Measurements from ENCODE around the gene CHD5. TPM values are rescaled to one million over a fixed set of nuclear protein-coding genes. Genes with fewer than 3 reads are reported as not detected.
A peak's percentile ranks its signal among the peaks of the same experiment; 100 is the strongest.

Gene CHD5
- total and polyA plus RNA-seq, 4 donors: 0.10 to 0.55 (median 0.31) TPM

DNA sequence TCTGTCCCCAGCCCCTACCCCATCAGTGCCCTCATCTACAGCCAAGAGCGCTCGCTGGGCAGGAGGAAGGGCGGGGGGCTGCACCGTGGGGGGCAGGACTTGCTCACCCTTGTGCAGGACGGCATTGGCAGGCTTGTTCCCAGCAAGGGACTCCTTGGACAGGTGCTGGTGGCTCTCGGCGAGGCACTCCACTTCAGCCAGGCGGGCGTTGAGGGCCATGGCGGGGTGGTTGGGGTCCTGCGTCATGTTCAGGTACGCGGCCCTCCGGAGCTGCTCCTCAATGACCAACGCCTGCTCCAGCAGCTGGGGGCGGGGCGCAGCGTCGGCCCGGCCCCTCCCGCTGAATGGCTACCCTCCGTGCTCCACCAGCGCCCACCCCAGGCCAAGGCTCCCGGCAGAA lies 70.4 kb downstream of the CHD5 start:
- WGBS, 2 donors: 75 to 80% methylated on average over 21 to 24 of the region's 24 CpGs
- ATAC-seq (ENCODE audit: insufficient read depth, low FRiP score) (no peak), DNase-seq (no peak)
- H3K9ac ChIP-seq (ENCODE audit: insufficient read depth in 1 of 2, low read length in 2 of 2): no peak overlapping the region
- H3K4me3 ChIP-seq: no peak overlapping the region
- TF ChIP-seq, protein P1, sequence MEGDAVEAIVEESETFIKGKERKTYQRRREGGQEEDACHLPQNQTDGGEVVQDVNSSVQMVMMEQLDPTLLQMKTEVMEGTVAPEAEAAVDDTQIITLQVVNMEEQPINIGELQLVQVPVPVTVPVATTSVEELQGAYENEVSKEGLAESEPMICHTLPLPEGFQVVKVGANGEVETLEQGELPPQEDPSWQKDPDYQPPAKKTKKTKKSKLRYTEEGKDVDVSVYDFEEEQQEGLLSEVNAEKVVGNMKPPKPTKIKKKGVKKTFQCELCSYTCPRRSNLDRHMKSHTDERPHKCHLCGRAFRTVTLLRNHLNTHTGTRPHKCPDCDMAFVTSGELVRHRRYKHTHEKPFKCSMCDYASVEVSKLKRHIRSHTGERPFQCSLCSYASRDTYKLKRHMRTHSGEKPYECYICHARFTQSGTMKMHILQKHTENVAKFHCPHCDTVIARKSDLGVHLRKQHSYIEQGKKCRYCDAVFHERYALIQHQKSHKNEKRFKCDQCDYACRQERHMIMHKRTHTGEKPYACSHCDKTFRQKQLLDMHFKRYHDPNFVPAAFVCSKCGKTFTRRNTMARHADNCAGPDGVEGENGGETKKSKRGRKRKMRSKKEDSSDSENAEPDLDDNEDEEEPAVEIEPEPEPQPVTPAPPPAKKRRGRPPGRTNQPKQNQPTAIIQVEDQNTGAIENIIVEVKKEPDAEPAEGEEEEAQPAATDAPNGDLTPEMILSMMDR (IDR thresholded peaks at IDR 0.05; ENCODE audit: control extremely low read depth, extremely low read depth): no peak
- peaks cover 0 to 5% (median 0%) of the 10 kb centered on the region in 3 donors for H3K27me3 ChIP-seq (ENCODE audit: control insufficient read depth in 3 of 3, insufficient read depth in 3 of 3, low read length in 2 of 3)
- H3K36me3 ChIP-seq (ENCODE audit: control insufficient read depth in 4 of 4, insufficient read depth in 4 of 4, low read length in 4 of 4): no peaks in the 10 kb centered on the region
- H3K9me3 ChIP-seq (ENCODE audit: control insufficient read depth in 4 of 4, insufficient read depth in 3 of 4, low read length in 3 of 4): no peaks in the 10 kb centered on the region
- H3K4me1 ChIP-seq (ENCODE audit: control insufficient read depth in 5 of 5, insufficient read depth in 5 of 5, low read length in 5 of 5): no peaks in the 10 kb centered on the region
- no peak overlapping the region for H3K27ac ChIP-seq (ENCODE audit: low read depth in 1 of 2, low read length in 1 of 2)

DNA sequence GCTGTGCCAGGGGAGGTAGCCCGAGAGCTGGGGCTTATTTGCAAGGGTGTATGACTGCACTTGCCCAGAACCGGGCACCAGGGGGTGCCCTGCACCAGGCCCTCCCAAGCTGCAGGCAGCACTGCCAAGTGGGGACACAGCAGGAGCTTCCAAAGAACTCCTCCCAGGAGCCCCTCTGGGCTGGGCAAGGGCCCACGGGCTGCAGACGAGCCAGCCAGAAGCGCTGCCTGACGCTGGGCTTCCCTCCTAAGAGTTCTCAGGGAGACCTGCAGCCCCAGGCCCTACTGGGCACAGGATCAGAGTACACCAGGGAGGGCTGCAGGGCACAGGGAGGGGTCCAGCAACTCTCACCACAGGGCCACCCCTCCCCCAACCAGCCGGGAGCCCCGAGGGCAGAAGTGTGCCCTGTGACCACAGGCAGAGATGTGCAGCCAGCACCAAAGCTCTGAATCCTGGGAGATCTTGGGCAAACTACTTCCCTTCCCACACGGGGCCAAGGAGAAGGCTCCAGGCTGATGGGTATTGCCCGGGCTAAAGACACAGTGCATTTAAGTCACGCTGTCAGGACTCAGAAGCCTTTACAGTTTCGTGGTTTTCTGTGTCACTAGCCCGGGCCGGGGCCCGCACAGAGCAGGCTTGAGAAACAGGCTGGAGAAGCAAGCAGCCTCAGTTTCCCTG lies 71.0 kb downstream of the CHD5 start:
- DNase-seq (peak in 1 of 3 donors; percentile 18), ATAC-seq (ENCODE audit: insufficient read depth, low FRiP score) (no peak)
- H3K27ac ChIP-seq (ENCODE audit: low read depth in 1 of 2, low read length in 1 of 2): no peak overlapping the region
- 39 to 44% methylated on average over 15 of the region's 15 CpGs for WGBS, 2 donors
- peaks cover 0 to 6% (median 0%) of the 10 kb centered on the region in 3 donors for H3K27me3 ChIP-seq (ENCODE audit: control insufficient read depth in 3 of 3, insufficient read depth in 3 of 3, low read length in 2 of 3)
- TF ChIP-seq, protein P1 (IDR thresholded peaks at IDR 0.05; ENCODE audit: control extremely low read depth, extremely low read depth): no peak
- H3K4me3 ChIP-seq: no peak overlapping the region
- H3K4me1 ChIP-seq (ENCODE audit: control insufficient read depth in 5 of 5, insufficient read depth in 5 of 5, low read length in 5 of 5): no peaks in the 10 kb centered on the region
- no peak overlapping the region for H3K9ac ChIP-seq (ENCODE audit: insufficient read depth in 1 of 2, low read length in 2 of 2)
- H3K36me3 ChIP-seq (ENCODE audit: control insufficient read depth in 4 of 4, insufficient read depth in 4 of 4, low read length in 4 of 4): no peaks in the 10 kb centered on the region
- no peaks in the 10 kb centered on the region for H3K9me3 ChIP-seq (ENCODE audit: control insufficient read depth in 4 of 4, insufficient read depth in 3 of 4, low read length in 3 of 4)

DNA sequence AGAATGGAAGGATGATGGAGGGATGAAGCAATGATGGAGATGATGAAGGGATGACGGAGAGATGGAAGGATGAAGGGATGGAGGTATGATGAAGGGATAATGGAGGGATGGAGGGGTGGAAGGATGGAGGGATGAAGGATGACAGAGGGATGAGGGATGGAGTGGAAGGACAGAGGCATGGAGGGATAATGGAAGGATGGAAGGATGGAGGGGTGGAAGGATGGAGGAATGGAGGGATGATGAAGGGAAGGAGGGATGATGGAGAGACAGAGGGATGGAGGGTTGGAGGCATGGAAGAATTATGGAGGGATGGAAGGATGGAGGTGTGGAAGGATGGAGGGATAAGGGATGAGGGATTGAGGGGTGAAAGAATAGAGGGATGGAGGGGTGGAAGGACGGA lies 71.6 kb downstream of the CHD5 start:
- ATAC-seq (ENCODE audit: insufficient read depth, low FRiP score) (no peak), DNase-seq (no peak)
- no peak overlapping the region for H3K4me3 ChIP-seq
- TF ChIP-seq, protein P1 (IDR thresholded peaks at IDR 0.05; ENCODE audit: control extremely low read depth, extremely low read depth): no peak
- no peak overlapping the region for H3K27ac ChIP-seq (ENCODE audit: low read depth in 1 of 2, low read length in 1 of 2)
- 63 to 74% methylated on average over 2 of the region's 2 CpGs for WGBS, 2 donors
- no peaks in the 10 kb centered on the region for H3K4me1 ChIP-seq (ENCODE audit: control insufficient read depth in 5 of 5, insufficient read depth in 5 of 5, low read length in 5 of 5)
- peaks cover 0 to 6% (median 0%) of the 10 kb centered on the region in 3 donors for H3K27me3 ChIP-seq (ENCODE audit: control insufficient read depth in 3 of 3, insufficient read depth in 3 of 3, low read length in 2 of 3)
- no peaks in the 10 kb centered on the region for H3K9me3 ChIP-seq (ENCODE audit: control insufficient read depth in 4 of 4, insufficient read depth in 3 of 4, low read length in 3 of 4)
- H3K36me3 ChIP-seq (ENCODE audit: control insufficient read depth in 4 of 4, insufficient read depth in 4 of 4, low read length in 4 of 4): no peaks in the 10 kb centered on the region
- no peak overlapping the region for H3K9ac ChIP-seq (ENCODE audit: insufficient read depth in 1 of 2, low read length in 2 of 2)

Data from lung (tissue), 12 donors.